Panc1 (cell line): ENCODE results near the gene QRFPR.

Source experiments
- POLR2AphosphoS5 ChIP-seq: IDR thresholded peaks from 2 replicates; pipeline ENCODE4 v1.6.1; 2012; ENCODE audit warnings: mild to moderate bottlenecking, low read depth, low read length, moderate library complexity
- TF ChIP-seq, protein P1 (sequence below): fragments of 450-650 bp; IDR thresholded peaks from 2 replicates; pipeline ENCODE4 v1.5.1; 2017; ENCODE audit warnings: mild to moderate bottlenecking
- TF ChIP-seq, protein P2 (sequence below), 2 experiments: IDR thresholded peaks; 2 replicates each; pipeline ENCODE4 v1.6.1; 2011 to 2012; ENCODE audit warnings: low read depth in 2 of 2, control low read depth in 1 of 2, low read length in 1 of 2, mild to moderate bottlenecking in 1 of 2, moderate library complexity in 1 of 2; ENCODE audit not compliant: insufficient read depth in 1 of 2

DNA sequence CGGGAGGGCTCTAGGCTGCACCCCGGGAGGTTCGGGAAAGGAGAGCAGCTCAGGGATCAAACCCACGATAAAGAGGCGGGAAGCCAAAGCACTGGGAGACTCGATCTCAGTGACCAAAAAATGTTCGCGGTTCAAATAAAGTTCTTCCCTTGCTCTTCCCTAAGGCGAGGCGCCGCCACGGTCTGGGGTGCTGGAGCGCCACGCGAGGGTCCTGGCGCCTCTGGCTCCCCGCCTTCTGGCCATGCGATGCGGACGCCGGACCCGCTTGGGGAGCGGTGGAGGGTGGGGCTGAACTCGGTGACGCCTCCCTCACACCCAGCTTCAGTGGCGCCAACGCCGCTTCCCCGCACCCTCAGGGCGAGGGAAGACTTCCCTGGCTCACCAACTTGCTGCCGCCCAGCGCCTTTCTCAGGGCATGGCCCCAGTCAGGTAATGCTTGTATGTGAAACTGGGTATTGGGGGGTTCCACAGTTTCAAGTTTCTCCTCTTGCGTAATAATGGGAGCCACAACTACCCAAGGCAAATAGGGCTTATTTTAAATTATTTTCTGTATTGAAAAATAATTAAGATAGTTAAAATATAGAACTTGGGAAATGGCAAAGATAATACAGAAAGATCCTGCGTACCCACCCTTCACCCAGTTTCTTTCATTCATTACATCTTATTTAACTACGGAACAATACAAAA, at the start of gene QRFPR:
- TF ChIP-seq, protein P1, sequence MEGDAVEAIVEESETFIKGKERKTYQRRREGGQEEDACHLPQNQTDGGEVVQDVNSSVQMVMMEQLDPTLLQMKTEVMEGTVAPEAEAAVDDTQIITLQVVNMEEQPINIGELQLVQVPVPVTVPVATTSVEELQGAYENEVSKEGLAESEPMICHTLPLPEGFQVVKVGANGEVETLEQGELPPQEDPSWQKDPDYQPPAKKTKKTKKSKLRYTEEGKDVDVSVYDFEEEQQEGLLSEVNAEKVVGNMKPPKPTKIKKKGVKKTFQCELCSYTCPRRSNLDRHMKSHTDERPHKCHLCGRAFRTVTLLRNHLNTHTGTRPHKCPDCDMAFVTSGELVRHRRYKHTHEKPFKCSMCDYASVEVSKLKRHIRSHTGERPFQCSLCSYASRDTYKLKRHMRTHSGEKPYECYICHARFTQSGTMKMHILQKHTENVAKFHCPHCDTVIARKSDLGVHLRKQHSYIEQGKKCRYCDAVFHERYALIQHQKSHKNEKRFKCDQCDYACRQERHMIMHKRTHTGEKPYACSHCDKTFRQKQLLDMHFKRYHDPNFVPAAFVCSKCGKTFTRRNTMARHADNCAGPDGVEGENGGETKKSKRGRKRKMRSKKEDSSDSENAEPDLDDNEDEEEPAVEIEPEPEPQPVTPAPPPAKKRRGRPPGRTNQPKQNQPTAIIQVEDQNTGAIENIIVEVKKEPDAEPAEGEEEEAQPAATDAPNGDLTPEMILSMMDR, result no peak
- no peak for TF ChIP-seq POLR2AphosphoS5
- TF ChIP-seq, protein P2, sequence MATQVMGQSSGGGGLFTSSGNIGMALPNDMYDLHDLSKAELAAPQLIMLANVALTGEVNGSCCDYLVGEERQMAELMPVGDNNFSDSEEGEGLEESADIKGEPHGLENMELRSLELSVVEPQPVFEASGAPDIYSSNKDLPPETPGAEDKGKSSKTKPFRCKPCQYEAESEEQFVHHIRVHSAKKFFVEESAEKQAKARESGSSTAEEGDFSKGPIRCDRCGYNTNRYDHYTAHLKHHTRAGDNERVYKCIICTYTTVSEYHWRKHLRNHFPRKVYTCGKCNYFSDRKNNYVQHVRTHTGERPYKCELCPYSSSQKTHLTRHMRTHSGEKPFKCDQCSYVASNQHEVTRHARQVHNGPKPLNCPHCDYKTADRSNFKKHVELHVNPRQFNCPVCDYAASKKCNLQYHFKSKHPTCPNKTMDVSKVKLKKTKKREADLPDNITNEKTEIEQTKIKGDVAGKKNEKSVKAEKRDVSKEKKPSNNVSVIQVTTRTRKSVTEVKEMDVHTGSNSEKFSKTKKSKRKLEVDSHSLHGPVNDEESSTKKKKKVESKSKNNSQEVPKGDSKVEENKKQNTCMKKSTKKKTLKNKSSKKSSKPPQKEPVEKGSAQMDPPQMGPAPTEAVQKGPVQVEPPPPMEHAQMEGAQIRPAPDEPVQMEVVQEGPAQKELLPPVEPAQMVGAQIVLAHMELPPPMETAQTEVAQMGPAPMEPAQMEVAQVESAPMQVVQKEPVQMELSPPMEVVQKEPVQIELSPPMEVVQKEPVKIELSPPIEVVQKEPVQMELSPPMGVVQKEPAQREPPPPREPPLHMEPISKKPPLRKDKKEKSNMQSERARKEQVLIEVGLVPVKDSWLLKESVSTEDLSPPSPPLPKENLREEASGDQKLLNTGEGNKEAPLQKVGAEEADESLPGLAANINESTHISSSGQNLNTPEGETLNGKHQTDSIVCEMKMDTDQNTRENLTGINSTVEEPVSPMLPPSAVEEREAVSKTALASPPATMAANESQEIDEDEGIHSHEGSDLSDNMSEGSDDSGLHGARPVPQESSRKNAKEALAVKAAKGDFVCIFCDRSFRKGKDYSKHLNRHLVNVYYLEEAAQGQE (IDR thresholded peaks at IDR 0.05; ENCODE audit: insufficient read depth in 1 of 2, low read depth in 2 of 2, low read length in 1 of 2), result no peak
